GM12891 (cell line): ENCODE measurements around the gene VARS2.

Experiments used
- PAX5 ChIP-seq: IDR thresholded peaks from 2 replicates; pipeline ENCODE4 v1.6.1; 2011; ENCODE audit warnings: low read length, moderate library complexity, mild to moderate bottlenecking; ENCODE audit not compliant: insufficient read depth, severe bottlenecking
- POLR2A ChIP-seq: IDR thresholded peaks from 2 replicates; pipeline ENCODE4 v1.6.1; 2011; ENCODE audit warnings: low read depth, low read length, control low read depth
- POLR2AphosphoS5 ChIP-seq: IDR thresholded peaks from 2 replicates; pipeline ENCODE4 v1.6.1; 2011; ENCODE audit warnings: low read depth, low read length, control low read depth
- POU2F2 ChIP-seq: IDR thresholded peaks from 2 replicates; pipeline ENCODE4 v1.6.1; 2011; ENCODE audit warnings: low read depth, mild to moderate bottlenecking, control low read depth, low read length, moderate library complexity
- SPI1 ChIP-seq: IDR thresholded peaks from 2 replicates; pipeline ENCODE4 v1.6.1; 2011; ENCODE audit warnings: low read depth, low read length, control low read depth
- TAF1 ChIP-seq: IDR thresholded peaks from 2 replicates; pipeline ENCODE4 v1.6.1; 2011; ENCODE audit warnings: low read depth, low read length, control low read depth

- TF ChIP-seq POLR2AphosphoS5 (no peak), POLR2A (no peak), TAF1 (no peak), SPI1 (no peak), POU2F2 (no peak), PAX5 (no peak)
These were observed 25.4 kb downstream of the VARS2 start for GRCh38 chr6:30939473-30939872.
